HepG2 (cell line): ENCODE data around the gene FNDC7. TPM values are rescaled to one million over a fixed set of nuclear protein-coding genes. Genes with fewer than 3 reads are reported as not detected.

ENCODE experiments used
- ARNTL ChIP-seq: sonication (generic); formaldehyde crosslinking; IDR thresholded peaks from 2 replicates; pipeline ENCODE4 v1.4.0; 2020; ENCODE audit warnings: mild to moderate bottlenecking, missing genetic modification reagents
- FUBP1 ChIP-seq: sonication (generic); formaldehyde crosslinking; IDR thresholded peaks from 2 replicates; pipeline ENCODE4 v1.5.1; 2020; ENCODE audit warnings: missing genetic modification reagents, mild to moderate bottlenecking, borderline replicate concordance
- HIC2 ChIP-seq: sonication (generic); formaldehyde crosslinking; IDR thresholded peaks from 2 replicates; pipeline ENCODE4 v1.9.0; 2022; ENCODE audit warnings: low read depth, missing genetic modification reagents
- HMG20B ChIP-seq: conservative IDR thresholded peaks from 2 replicates; pipeline ENCODE4 v1.6.1; 2016; ENCODE audit warnings: missing genetic modification reagents, missing compliant biosample characterization
- ISL2 ChIP-seq: sonication (generic); formaldehyde crosslinking; IDR thresholded peaks from 2 replicates; pipeline ENCODE4 v1.5.0; 2020; ENCODE audit warnings: missing genetic modification reagents
- KAT8 ChIP-seq: IDR thresholded peaks from 2 replicates; pipeline ENCODE4 v1.6.1; 2016; ENCODE audit warnings: missing genetic modification reagents, missing compliant biosample characterization
- NFE2L2 ChIP-seq: fragments of 150-350 bp; IDR thresholded peaks from 2 replicates; pipeline ENCODE4 v1.6.1; 2014; ENCODE audit warnings: low read length
- NFIB ChIP-seq: sonication (generic); formaldehyde crosslinking; IDR thresholded peaks from 2 replicates; pipeline ENCODE4 v1.9.0; 2021; ENCODE audit warnings: missing genetic modification reagents, mild to moderate bottlenecking, borderline replicate concordance
- NFKBIZ ChIP-seq: IDR thresholded peaks from 2 replicates; pipeline ENCODE4 v1.6.1; 2018; ENCODE audit warnings: missing genetic modification reagents, missing compliant biosample characterization
- REXO4 ChIP-seq: sonication (generic); formaldehyde crosslinking; IDR thresholded peaks from 2 replicates; pipeline ENCODE4 v1.8.0; 2022; ENCODE audit warnings: missing genetic modification reagents, mild to moderate bottlenecking, borderline replicate concordance
- SMAD1 ChIP-seq: sonication (generic); formaldehyde crosslinking; IDR thresholded peaks from 2 replicates; pipeline ENCODE4 v1.4.0; 2020; ENCODE audit warnings: missing genetic modification reagents, low read depth, mild to moderate bottlenecking, borderline replicate concordance
- SRSF9 ChIP-seq: fragments of 200-400 bp; formaldehyde crosslinking; IDR thresholded peaks from 2 replicates; pipeline ENCODE4 v1.6.1; 2018; ENCODE audit warnings: borderline replicate concordance, mild to moderate bottlenecking, low read depth, low read length; ENCODE audit not compliant: insufficient read depth, poor library complexity, severe bottlenecking
- TFAP4 ChIP-seq: sonication (generic); IDR thresholded peaks from 2 replicates; pipeline ENCODE4 v1.6.1; 2016; ENCODE audit warnings: low read depth, borderline replicate concordance
- ZFP91 ChIP-seq: sonication (generic); formaldehyde crosslinking; IDR thresholded peaks from 2 replicates; pipeline ENCODE4 v1.9.0; 2022; ENCODE audit warnings: missing genetic modification reagents, mild to moderate bottlenecking, borderline replicate concordance
- ZFX ChIP-seq: sonication (generic); formaldehyde crosslinking; IDR thresholded peaks from 2 replicates; pipeline ENCODE4 v1.4.0; 2020; ENCODE audit warnings: mild to moderate bottlenecking, low read depth, missing genetic modification reagents, moderate library complexity
- ZKSCAN8 ChIP-seq: IDR thresholded peaks from 2 replicates; pipeline ENCODE4 v1.6.1; 2016; ENCODE audit warnings: borderline replicate concordance, missing genetic modification reagents, missing compliant biosample characterization
- ZNF512B ChIP-seq: sonication (generic); formaldehyde crosslinking; IDR thresholded peaks from 2 replicates; pipeline ENCODE4 v1.5.1; 2020; ENCODE audit warnings: missing genetic modification reagents, mild to moderate bottlenecking, borderline replicate concordance
- ZNF556 ChIP-seq: sonication (generic); formaldehyde crosslinking; IDR thresholded peaks from 2 replicates; pipeline ENCODE4 v1.4.0; 2020; ENCODE audit warnings: mild to moderate bottlenecking, missing genetic modification reagents, borderline replicate concordance
- ZSCAN21 ChIP-seq: sonication (generic); formaldehyde crosslinking; IDR thresholded peaks from 2 replicates; pipeline ENCODE4 v1.8.0; 2022; ENCODE audit warnings: mild to moderate bottlenecking, missing genetic modification reagents, moderate library complexity, borderline replicate concordance
- polyA plus RNA-seq, 8 experiments: library from polyadenylated mRNA; depleted of rRNA in 3 of 8; stranded (reverse) in 7 of 8; unstranded in 1 of 8; fragments of >200 nt; fragmentation: Illumina TruSeq in 4 of 8; extraction: Trizol in 4 of 8; gene quantifications; 2 replicates each; pipeline versions ENCODE4 v1.2.1 to v1.2.3, GENCODE V29; 2011 to 2016; ENCODE audit warnings: low read depth in 4 of 8, missing spikeins in 1 of 8, mixed read lengths in 1 of 8; ENCODE audit not compliant: insufficient read depth in 1 of 8
- total RNA-seq, 5 experiments: library from RNA; depleted of rRNA; stranded (reverse); fragments of >200 nt; fragmentation: Illumina TruSeq; extraction: Trizol; gene quantifications; 2 replicates each; pipeline ENCODE4 v1.2.3, GENCODE V29; 2016; ENCODE audit warnings: low read depth in 1 of 5

FNDC7 gene
- total and polyA plus RNA-seq, 2 of the 13 experiments (the other 11 are each of a cell fraction or from before 2014, with no cell fraction given), result 0.03 TPM; not detected in 1

GRCh38 chr1:108691942-108692723 lies 20.6 kb upstream of the FNDC7 start, which contains the start of gene PRPF38B (continued):
- peak; percentile 90; the same call in 1 of the 2 replicates for TF ChIP-seq ZFP91 (CRISPR knock-in tag)
- TF ChIP-seq ISL2 (CRISPR knock-in tag), result 0 out of 2 replicates have a peak, but pooled peaks have one; percentile 30
- TF ChIP-seq TFAP4, result no peak
- peak; percentile 68; the same call in 1 of the 2 replicates for TF ChIP-seq ZSCAN21 (CRISPR knock-in tag)
- peak; percentile 45; the same call in 1 of the 2 replicates for TF ChIP-seq HIC2 (CRISPR knock-in tag)
- TF ChIP-seq ZFX, result peak; percentile 77
- no peak for TF ChIP-seq SRSF9
- no peak for TF ChIP-seq FUBP1 (CRISPR knock-in tag)
- 0 out of 2 replicates have a peak, but pooled peaks have one; percentile 26 for TF ChIP-seq ZNF556 (CRISPR knock-in tag)
- TF ChIP-seq REXO4 (CRISPR knock-in tag), result no peak
- TF ChIP-seq ARNTL (CRISPR knock-in tag), result no peak
- TF ChIP-seq ZNF512B (CRISPR knock-in tag), result no peak
- TF ChIP-seq KAT8 (CRISPR knock-in tag), result peak; percentile 92
- no peak for TF ChIP-seq NFE2L2
- no peak; the same call in 1 of the 2 replicates for TF ChIP-seq ZKSCAN8 (CRISPR knock-in tag)
- no peak for TF ChIP-seq HMG20B (CRISPR knock-in tag)
- TF ChIP-seq NFKBIZ, result no peak
- no peak for TF ChIP-seq NFIB (CRISPR knock-in tag)
- no peak for TF ChIP-seq SMAD1
